ENCODE data around the gene PLIN1.
"Not testable (repeated sequence)": the region's sequence is repeated elsewhere in the genome, so short reads cannot be mapped to it uniquely, and the experiment has no call there.

The PLIN1 gene

DNA sequence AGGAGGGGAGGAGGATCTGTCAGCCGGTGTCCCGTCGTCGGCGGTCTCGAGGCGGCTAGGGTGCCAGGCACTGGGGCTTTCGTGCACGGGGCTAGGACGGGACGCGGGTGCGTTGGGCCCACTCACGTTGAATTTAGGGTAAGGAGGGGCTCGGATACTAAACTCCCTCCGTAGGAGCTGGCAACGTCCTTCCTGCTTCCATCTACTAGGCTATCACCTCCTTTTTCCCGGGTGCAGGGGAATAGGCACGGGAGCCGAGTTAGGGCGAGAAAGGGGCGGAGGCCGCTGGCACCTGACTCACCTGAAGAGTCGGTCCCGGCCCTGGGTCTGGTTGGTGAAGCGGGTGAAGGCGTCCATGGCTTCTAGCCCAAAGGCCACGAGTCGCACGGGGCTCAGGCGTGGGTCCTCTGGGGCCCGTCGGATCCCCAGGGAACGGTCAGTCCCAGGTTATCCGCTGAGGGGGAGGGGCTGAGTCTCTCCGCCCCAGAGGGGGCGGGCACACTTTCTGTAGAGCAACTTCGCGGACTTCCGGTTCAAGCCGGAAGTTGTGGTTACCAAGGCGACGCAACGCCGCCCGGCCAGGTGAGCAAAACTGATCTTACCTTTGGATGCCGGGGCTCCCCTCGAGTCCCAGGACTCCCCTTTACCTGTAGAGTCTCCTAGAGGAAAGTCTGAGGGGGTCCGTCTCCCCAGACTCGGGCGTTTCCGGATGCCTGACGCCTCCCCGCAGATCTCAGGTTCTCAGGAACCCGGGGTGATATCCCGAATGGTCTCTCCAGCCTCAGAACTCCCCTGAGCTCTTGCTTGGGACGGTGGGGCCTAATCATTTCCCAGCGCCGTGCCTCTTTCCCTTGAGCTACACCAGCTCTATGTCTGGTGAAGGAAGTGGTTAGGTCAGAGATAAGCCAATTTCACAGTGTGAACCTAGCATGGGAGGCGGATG is 11.4 kb upstream of the PLIN1 start, which contains the start of the genes PEX11A and WDR93:
Gene PEX11A, minus strand, starts transcription at position 479 of the 943 bp plus-strand sequence. Its CDS starts 122 bp downstream, at position 357.
Gene WDR93, plus strand, starts transcription at position 536 of the 943 bp plus-strand sequence. CDS start 10,936 bp downstream, outside the sequence.
- Histone ChIP-seq H3K9ac (ENCODE audit: low read depth, low read length) (no peak within 1 kb of the TSS), H3K4me1 (ENCODE audit: insufficient read depth, low read length) (no peaks in the 10 kb centered on the region), H3K27ac (ENCODE audit: low read length) (no peak within 1 kb of the TSS), H3K4me3 (ENCODE audit: low read depth in 1 of 2, low read length in 2 of 2) (no peak within 1 kb of the TSS), H3K79me2 (ENCODE audit: insufficient read depth, low read length) (no peaks in the 10 kb centered on the region), H3K27me3 (ENCODE audit: insufficient read depth, low read length, poor library complexity) (no peaks in the 10 kb centered on the region), H3K36me3 (ENCODE audit: insufficient read depth, low read length) (no peaks in the 10 kb centered on the region), H2AFZ (ENCODE audit: low read depth, low read length) (no peak within 1 kb of the TSS), H4K20me1 (ENCODE audit: insufficient read depth, low read length) (no peaks in the 10 kb centered on the region), H3K4me2 (ENCODE audit: insufficient read depth, low read length) (no peak within 1 kb of the TSS), H3K9me3 (ENCODE audit: insufficient read depth, low read length, severe bottlenecking) (no peaks in the 10 kb centered on the region)
- DNase-seq (no peak), ATAC-seq (ENCODE audit: insufficient read depth, low read depth) (no peak)
- TF ChIP-seq, protein P1, sequence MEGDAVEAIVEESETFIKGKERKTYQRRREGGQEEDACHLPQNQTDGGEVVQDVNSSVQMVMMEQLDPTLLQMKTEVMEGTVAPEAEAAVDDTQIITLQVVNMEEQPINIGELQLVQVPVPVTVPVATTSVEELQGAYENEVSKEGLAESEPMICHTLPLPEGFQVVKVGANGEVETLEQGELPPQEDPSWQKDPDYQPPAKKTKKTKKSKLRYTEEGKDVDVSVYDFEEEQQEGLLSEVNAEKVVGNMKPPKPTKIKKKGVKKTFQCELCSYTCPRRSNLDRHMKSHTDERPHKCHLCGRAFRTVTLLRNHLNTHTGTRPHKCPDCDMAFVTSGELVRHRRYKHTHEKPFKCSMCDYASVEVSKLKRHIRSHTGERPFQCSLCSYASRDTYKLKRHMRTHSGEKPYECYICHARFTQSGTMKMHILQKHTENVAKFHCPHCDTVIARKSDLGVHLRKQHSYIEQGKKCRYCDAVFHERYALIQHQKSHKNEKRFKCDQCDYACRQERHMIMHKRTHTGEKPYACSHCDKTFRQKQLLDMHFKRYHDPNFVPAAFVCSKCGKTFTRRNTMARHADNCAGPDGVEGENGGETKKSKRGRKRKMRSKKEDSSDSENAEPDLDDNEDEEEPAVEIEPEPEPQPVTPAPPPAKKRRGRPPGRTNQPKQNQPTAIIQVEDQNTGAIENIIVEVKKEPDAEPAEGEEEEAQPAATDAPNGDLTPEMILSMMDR (IDR thresholded peaks at IDR 0.05; ENCODE audit: borderline replicate concordance, extremely low read depth, low read length, poor library complexity, severe bottlenecking): no peak
- no peak for TF ChIP-seq EZH2 (IDR thresholded peaks at IDR 0.05; ENCODE audit: borderline replicate concordance, low read depth, low read length, severe bottlenecking)

- not testable (repeated sequence) for H3K4me1 ChIP-seq (ENCODE audit: insufficient read depth, low read length); H3K4me3 ChIP-seq (ENCODE audit: low read depth in 1 of 2, low read length in 2 of 2); ATAC-seq (ENCODE audit: insufficient read depth, low read depth); H4K20me1 ChIP-seq (ENCODE audit: insufficient read depth, low read length); H3K27me3 ChIP-seq (ENCODE audit: insufficient read depth, low read length, poor library complexity); H3K9ac ChIP-seq (ENCODE audit: low read depth, low read length); H3K9me3 ChIP-seq (ENCODE audit: insufficient read depth, low read length, severe bottlenecking); H2AFZ ChIP-seq (ENCODE audit: low read depth, low read length); H3K4me2 ChIP-seq (ENCODE audit: insufficient read depth, low read length); H3K27ac ChIP-seq (ENCODE audit: low read length); H3K79me2 ChIP-seq (ENCODE audit: insufficient read depth, low read length); DNase-seq; H3K36me3 ChIP-seq (ENCODE audit: insufficient read depth, low read length)
Measured at GRCh38 chr15:89689930-89690275, 10.7 kb upstream of the PLIN1 start.

GRCh38 chr15:89686522-89686921 is 7.4 kb upstream of the PLIN1 start:
- H3K4me3 ChIP-seq (ENCODE audit: low read depth in 1 of 2, low read length in 2 of 2): no peak overlapping the region
- TF ChIP-seq, protein P1 (IDR thresholded peaks at IDR 0.05; ENCODE audit: borderline replicate concordance, extremely low read depth, low read length, poor library complexity, severe bottlenecking): no peak
- TF ChIP-seq EZH2 (IDR thresholded peaks at IDR 0.05; ENCODE audit: borderline replicate concordance, low read depth, low read length, severe bottlenecking): no peak
- H3K4me1 ChIP-seq (ENCODE audit: insufficient read depth, low read length): no peaks in the 10 kb centered on the region
- no peaks in the 10 kb centered on the region for H3K36me3 ChIP-seq (ENCODE audit: insufficient read depth, low read length)
- DNase-seq: no peak
- H3K9me3 ChIP-seq (ENCODE audit: insufficient read depth, low read length, severe bottlenecking): no peaks in the 10 kb centered on the region
- H3K27ac ChIP-seq (ENCODE audit: low read length): no peak overlapping the region
- no peaks in the 10 kb centered on the region for H3K27me3 ChIP-seq (ENCODE audit: insufficient read depth, low read length, poor library complexity)
- H4K20me1 ChIP-seq (ENCODE audit: insufficient read depth, low read length): no peaks in the 10 kb centered on the region
- ATAC-seq (ENCODE audit: insufficient read depth, low read depth): no peak
- no peak overlapping the region for H3K4me2 ChIP-seq (ENCODE audit: insufficient read depth, low read length)
- no peak overlapping the region for H2AFZ ChIP-seq (ENCODE audit: low read depth, low read length)
- H3K9ac ChIP-seq (ENCODE audit: low read depth, low read length): no peak overlapping the region
- no peaks in the 10 kb centered on the region for H3K79me2 ChIP-seq (ENCODE audit: insufficient read depth, low read length)

- H3K4me3 ChIP-seq (ENCODE audit: low read depth in 1 of 2, low read length in 2 of 2): no peak overlapping the region
- H3K79me2 ChIP-seq (ENCODE audit: insufficient read depth, low read length): no peaks in the 10 kb centered on the region
- no peak for ATAC-seq (ENCODE audit: insufficient read depth, low read depth)
- DNase-seq: no peak
- TF ChIP-seq, protein P1 (IDR thresholded peaks at IDR 0.05; ENCODE audit: borderline replicate concordance, extremely low read depth, low read length, poor library complexity, severe bottlenecking): no peak
- no peak for TF ChIP-seq EZH2 (IDR thresholded peaks at IDR 0.05; ENCODE audit: borderline replicate concordance, low read depth, low read length, severe bottlenecking)
- no peaks in the 10 kb centered on the region for H3K9me3 ChIP-seq (ENCODE audit: insufficient read depth, low read length, severe bottlenecking)
- H4K20me1 ChIP-seq (ENCODE audit: insufficient read depth, low read length): no peaks in the 10 kb centered on the region
- H3K4me1 ChIP-seq (ENCODE audit: insufficient read depth, low read length): no peaks in the 10 kb centered on the region
- H2AFZ ChIP-seq (ENCODE audit: low read depth, low read length): no peak overlapping the region
- no peaks in the 10 kb centered on the region for H3K36me3 ChIP-seq (ENCODE audit: insufficient read depth, low read length)
- peaks cover 4% of the 10 kb centered on the region for H3K27me3 ChIP-seq (ENCODE audit: insufficient read depth, low read length, poor library complexity)
- no peak overlapping the region for H3K27ac ChIP-seq (ENCODE audit: low read length)
- H3K9ac ChIP-seq (ENCODE audit: low read depth, low read length): no peak overlapping the region
- H3K4me2 ChIP-seq (ENCODE audit: insufficient read depth, low read length): no peak overlapping the region
Measured at GRCh38 chr15:89685995-89686394, 6.8 kb upstream of the PLIN1 start.

Measured in DND-41 (cell line).